ENCODE results near the gene PTPRM.

DNA sequence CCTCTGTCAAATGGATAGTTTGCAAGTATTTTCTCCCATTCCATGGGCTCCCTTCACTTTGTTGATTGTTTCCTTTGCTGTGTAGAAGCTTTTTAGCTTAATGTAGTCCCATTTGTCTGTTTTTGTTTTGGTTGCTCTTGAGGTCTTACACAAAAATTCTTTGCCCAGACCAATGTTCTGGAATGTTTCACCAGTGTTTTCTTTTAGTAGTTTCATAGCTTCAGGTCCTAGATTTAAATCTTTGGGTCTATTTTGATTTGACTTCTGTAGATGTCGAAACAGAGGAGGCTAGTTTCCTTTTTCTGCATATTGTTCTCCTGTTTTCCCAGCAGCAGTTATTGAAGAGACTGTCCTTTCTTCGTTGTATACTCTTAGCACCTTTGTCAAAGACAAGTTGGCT is 351.6 kb downstream of the PTPRM start:
- TF ChIP-seq, protein P1, sequence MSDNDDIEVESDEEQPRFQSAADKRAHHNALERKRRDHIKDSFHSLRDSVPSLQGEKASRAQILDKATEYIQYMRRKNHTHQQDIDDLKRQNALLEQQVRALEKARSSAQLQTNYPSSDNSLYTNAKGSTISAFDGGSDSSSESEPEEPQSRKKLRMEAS (IDR thresholded peaks at IDR 0.05): no peak
- TF ChIP-seq, protein P2, sequence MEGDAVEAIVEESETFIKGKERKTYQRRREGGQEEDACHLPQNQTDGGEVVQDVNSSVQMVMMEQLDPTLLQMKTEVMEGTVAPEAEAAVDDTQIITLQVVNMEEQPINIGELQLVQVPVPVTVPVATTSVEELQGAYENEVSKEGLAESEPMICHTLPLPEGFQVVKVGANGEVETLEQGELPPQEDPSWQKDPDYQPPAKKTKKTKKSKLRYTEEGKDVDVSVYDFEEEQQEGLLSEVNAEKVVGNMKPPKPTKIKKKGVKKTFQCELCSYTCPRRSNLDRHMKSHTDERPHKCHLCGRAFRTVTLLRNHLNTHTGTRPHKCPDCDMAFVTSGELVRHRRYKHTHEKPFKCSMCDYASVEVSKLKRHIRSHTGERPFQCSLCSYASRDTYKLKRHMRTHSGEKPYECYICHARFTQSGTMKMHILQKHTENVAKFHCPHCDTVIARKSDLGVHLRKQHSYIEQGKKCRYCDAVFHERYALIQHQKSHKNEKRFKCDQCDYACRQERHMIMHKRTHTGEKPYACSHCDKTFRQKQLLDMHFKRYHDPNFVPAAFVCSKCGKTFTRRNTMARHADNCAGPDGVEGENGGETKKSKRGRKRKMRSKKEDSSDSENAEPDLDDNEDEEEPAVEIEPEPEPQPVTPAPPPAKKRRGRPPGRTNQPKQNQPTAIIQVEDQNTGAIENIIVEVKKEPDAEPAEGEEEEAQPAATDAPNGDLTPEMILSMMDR (IDR thresholded peaks at IDR 0.05; ENCODE audit: low read depth, low read length, missing input control): no peak
- no peak for TF ChIP-seq FOXA1 (IDR thresholded peaks at IDR 0.05)
- TF ChIP-seq EGR1 (IDR thresholded peaks at IDR 0.05; ENCODE audit: low read depth in 2 of 2): no peak
- no peak for TF ChIP-seq YY1 (IDR thresholded peaks at IDR 0.05)
- TF ChIP-seq RAD21 (IDR thresholded peaks at IDR 0.05): no peak
- TF ChIP-seq TAF1 (conservative IDR thresholded peaks at IDR 0.05): no peak
- TF ChIP-seq, protein P3, sequence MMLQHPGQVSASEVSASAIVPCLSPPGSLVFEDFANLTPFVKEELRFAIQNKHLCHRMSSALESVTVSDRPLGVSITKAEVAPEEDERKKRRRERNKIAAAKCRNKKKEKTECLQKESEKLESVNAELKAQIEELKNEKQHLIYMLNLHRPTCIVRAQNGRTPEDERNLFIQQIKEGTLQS (IDR thresholded peaks at IDR 0.05): no peak
